Ascending aorta (tissue), 2 donors: ENCODE data around the gene HBA1. TPM values are rescaled to one million over a fixed set of nuclear protein-coding genes. Genes with fewer than 3 reads are reported as not detected.

Experiments used
- DNase-seq, 2 donors: peaks; one replicate each; pipeline ENCODE4 v3.0.0-alpha.2; 2019; ENCODE audit warnings: low spot score in 2 of 2
- H3K27ac ChIP-seq, 2 donors: fragments of 200-600 bp; sonication (generic); one replicate each; pipeline ENCODE4 v1.5.1; 2016 to 2017; ENCODE audit warnings: mild to moderate bottlenecking in 1 of 2
- H3K27me3 ChIP-seq: fragments of 200-600 bp; sonication (generic); one replicate; pipeline ENCODE4 v1.5.1; 2017
- H3K36me3 ChIP-seq, 2 donors: fragments of 200-600 bp; sonication (generic); one replicate each; pipeline ENCODE4 v1.5.1; 2016
- H3K4me1 ChIP-seq, 2 donors: fragments of 200-600 bp; sonication (generic); one replicate each; pipeline ENCODE4 v1.5.1; 2016 to 2017; ENCODE audit warnings: mild to moderate bottlenecking in 1 of 2
- H3K4me3 ChIP-seq, 2 donors: fragments of 200-600 bp; sonication (generic); one replicate each; pipeline ENCODE4 v1.5.1; 2016 to 2017; ENCODE audit warnings: mild to moderate bottlenecking in 1 of 2
- H3K9me3 ChIP-seq, 2 donors: fragments of 200-600 bp; sonication (generic); one replicate each; pipeline ENCODE4 v1.5.1; 2016
- CTCF ChIP-seq, 3 experiments: fragments of 200-600 bp in 2 of 3; fragments of 450-650 bp in 1 of 3; sonication (generic) in 2 of 3; IDR thresholded peaks; one replicate each; pipeline ENCODE4 v1.5.1; 2016 to 2019; ENCODE audit warnings: antibody characterized with exemption in 3 of 3, mild to moderate bottlenecking in 1 of 3, moderate library complexity in 1 of 3
- intact Hi-C: fragments of 100-400 bp; cut with DNase I; formaldehyde crosslinking; loops from one replicate; pipeline ENCODE4 v1.15.1; 2023
- total RNA-seq: library from RNA; depleted of rRNA; stranded (reverse); fragments of >200 nt; gene quantifications from one replicate; pipeline ENCODE4 v1.1.0, GENCODE V29; 2016

HBA1 gene
- total RNA-seq, 1 donor from 2014 or later, result 585 TPM

GRCh38 chr16:140175-140857 lies 36.2 kb upstream of the HBA1 start:
- TF ChIP-seq CTCF (IDR thresholded peaks at IDR 0.05), result no peak
- no peak for DNase-seq
- Histone ChIP-seq H3K4me1 (peaks cover 0 to 4% of the 10 kb centered on the region in 2 donors), H3K9me3 (no peaks in the 10 kb centered on the region), H3K36me3 (no peaks in the 10 kb centered on the region), H3K27me3 (no peaks in the 10 kb centered on the region), H3K27ac (no peak overlapping the region), H3K4me3 (no peak overlapping the region)
- intact Hi-C loops, result no loop called here

- DNase-seq, result no peak
- Histone ChIP-seq H3K4me3 (no peak overlapping the region), H3K9me3 (no peaks in the 10 kb centered on the region), H3K4me1 (peaks cover 0 to 2% of the 10 kb centered on the region in 2 donors), H3K36me3 (no peaks in the 10 kb centered on the region), H3K27ac (no peak overlapping the region), H3K27me3 (no peaks in the 10 kb centered on the region)
- intact Hi-C loops, result no loop called here
- no peak for TF ChIP-seq CTCF (IDR thresholded peaks at IDR 0.05)
These were observed 34.0 kb upstream of the HBA1 start for GRCh38 chr16:142405-142967.

GRCh38 chr16:143047-143446 lies 33.4 kb upstream of the HBA1 start:
- Histone ChIP-seq H3K9me3 (no peaks in the 10 kb centered on the region), H3K4me3 (no peak overlapping the region), H3K27ac (no peak overlapping the region), H3K4me1 (no peaks in the 10 kb centered on the region), H3K27me3 (no peaks in the 10 kb centered on the region), H3K36me3 (no peaks in the 10 kb centered on the region)
- no peak for TF ChIP-seq CTCF (IDR thresholded peaks at IDR 0.05)
- intact Hi-C loops, result no loop called here
- no peak for DNase-seq

- Histone ChIP-seq H3K4me3 (no peak overlapping the region), H3K9me3 (no peaks in the 10 kb centered on the region), H3K36me3 (no peaks in the 10 kb centered on the region), H3K27ac (no peak overlapping the region), H3K4me1 (no peaks in the 10 kb centered on the region), H3K27me3 (no peaks in the 10 kb centered on the region)
- DNase-seq, result no peak
- no peak for TF ChIP-seq CTCF (IDR thresholded peaks at IDR 0.05)
- intact Hi-C loops, result no loop called here
These were observed 33.0 kb upstream of the HBA1 start for GRCh38 chr16:143456-143855.

GRCh38 chr16:144797-145252 lies 31.7 kb upstream of the HBA1 start:
- H3K36me3 ChIP-seq, result no peaks in the 10 kb centered on the region
- no peaks in the 10 kb centered on the region for H3K4me1 ChIP-seq
- DNase-seq, result no peak
- H3K27ac ChIP-seq, result no peak overlapping the region
- no peak overlapping the region for H3K4me3 ChIP-seq
- no peaks in the 10 kb centered on the region for H3K9me3 ChIP-seq
- intact Hi-C loops, result no loop called here
- no peaks in the 10 kb centered on the region for H3K27me3 ChIP-seq
- TF ChIP-seq CTCF (IDR thresholded peaks at IDR 0.05), result no peak
